ENCODE measurements around the gene CREBBP.

CREBBP gene

GRCh38 chr16:3695610-3696369, 184.7 kb downstream of the CREBBP start:
- DNase-seq = no peak

- no peak for DNase-seq
These were observed 186.5 kb downstream of the CREBBP start for GRCh38 chr16:3694051-3694450.

GRCh38 chr16:3691761-3692160, 188.8 kb downstream of the CREBBP start:
- DNase-seq = no peak

- no peak for DNase-seq
These were observed 189.4 kb downstream of the CREBBP start for GRCh38 chr16:3690980-3691720.

- DNase-seq = peak; percentile 93
These were observed 190.0 kb downstream of the CREBBP start for GRCh38 chr16:3690470-3690928.

GRCh38 chr16:3689731-3690130, 190.8 kb downstream of the CREBBP start:
- DNase-seq = no peak

- no peak for DNase-seq
These were observed 192.7 kb downstream of the CREBBP start for GRCh38 chr16:3687792-3688191.

- no peak for DNase-seq
These were observed 193.5 kb downstream of the CREBBP start for GRCh38 chr16:3687021-3687420.

GRCh38 chr16:3681206-3681605, 199.3 kb downstream of the CREBBP start:
- DNase-seq = no peak

GRCh38 chr16:3677994-3678393, 202.5 kb downstream of the CREBBP start:
- DNase-seq = no peak

- no peak for DNase-seq
These were observed 204.8 kb downstream of the CREBBP start for GRCh38 chr16:3675601-3676130.

Data from activated CD8-positive, alpha-beta memory T cell treated with anti-CD3 and anti-CD28 coated beads for 24 hours (primary cell).